Transverse colon (tissue), 4 donors: ENCODE data around the gene SLC11A1. TPM values are rescaled to one million over a fixed set of nuclear protein-coding genes. Genes with fewer than 3 reads are reported as not detected.
A peak's percentile ranks its signal among the peaks of the same experiment; 100 is the strongest.

ENCODE experiments used
- DNase-seq: peaks from one replicate; pipeline ENCODE4 v3.0.0-alpha.2; 2019
- H3K27ac ChIP-seq, 4 donors: fragments of 200-600 bp; sonication (generic); 2 replicates each; pipeline ENCODE4 v1.5.1; 2016 to 2018; ENCODE audit warnings: inconsistent platforms in 4 of 4
- H3K27me3 ChIP-seq: fragments of 200-600 bp; sonication (generic); 2 replicates; pipeline ENCODE4 v1.5.1; 2017; ENCODE audit warnings: inconsistent platforms
- H3K36me3 ChIP-seq, 4 donors: fragments of 200-600 bp; sonication (generic); 2 replicates each; pipeline ENCODE4 v1.5.1; 2017 to 2019; ENCODE audit warnings: inconsistent platforms in 4 of 4
- H3K4me1 ChIP-seq, 4 donors: fragments of 200-600 bp; sonication (generic); 2 replicates each; pipeline ENCODE4 v1.5.1; 2017 to 2020; ENCODE audit warnings: inconsistent platforms in 4 of 4
- H3K4me3 ChIP-seq, 4 donors: fragments of 200-600 bp; sonication (generic); 1 replicate in 1 of 4; 2 replicates in 3 of 4; pipeline versions ENCODE4 v1.5.1 to v1.6.1; 2017 to 2019; ENCODE audit warnings: inconsistent platforms in 4 of 4
- H3K9me3 ChIP-seq, 2 donors: fragments of 200-600 bp; sonication (generic); 2 replicates each; pipeline ENCODE4 v1.5.1; 2017 to 2019; ENCODE audit warnings: inconsistent platforms in 2 of 2
- EP300 ChIP-seq: sonication (generic); formaldehyde crosslinking; IDR thresholded peaks from one replicate; pipeline ENCODE4 v1.6.1; 2017; ENCODE audit warnings: antibody characterized with exemption, low read depth
- POLR2A ChIP-seq: fragments of 450-650 bp; IDR thresholded peaks from one replicate; pipeline ENCODE4 v1.6.1; 2016; ENCODE audit warnings: antibody characterized with exemption, mild to moderate bottlenecking, moderate library complexity
- POLR2AphosphoS5 ChIP-seq, 3 donors: sonication (generic); formaldehyde crosslinking; IDR thresholded peaks; one replicate each; pipeline ENCODE4 v1.6.1; 2016; ENCODE audit warnings: antibody characterized with exemption in 3 of 3
- WGBS, 2 donors: methylation state at CpG; one replicate each; pipeline ENCODE4 v1.1.5; 2018; ENCODE audit warnings: low coverage in 1 of 2; 5-methylcytosine and 5-hydroxymethylcytosine counted together
- in situ Hi-C, 4 donors: fragments of 200-750 bp; cut with MboI; loops; one replicate each; pipeline versions ENCODE4 v1.15.0 to v1.15.1; 2017; ENCODE audit warnings: low sequenced_read_pairs in 3 of 4, low pct_ligation_motif_present in 1 of 4, low pct_unique_long_range_greater_than_20kb in 1 of 4
- intact Hi-C: fragments of 100-400 bp; cut with DNase I; formaldehyde crosslinking; loops from one replicate; pipeline ENCODE4 v1.15.1; 2023; ENCODE audit warnings: low total_unique reads
- total RNA-seq, 4 donors: library from RNA; depleted of rRNA; stranded (reverse); fragments of >200 nt; gene quantifications; one replicate each; pipeline ENCODE4 v1.1.0, GENCODE V29; 2016
- TF ChIP-seq, protein P1 (sequence below), 5 experiments: fragments of 200-600 bp in 3 of 5; fragments of 450-650 bp in 2 of 5; sonication (generic) in 3 of 5; IDR thresholded peaks; 1 replicate in 2 of 5; 2 replicates in 3 of 5; pipeline ENCODE4 v1.5.1; 2016 to 2017; ENCODE audit warnings: antibody characterized with exemption in 5 of 5, inconsistent platforms in 3 of 5, mild to moderate bottlenecking in 2 of 5, moderate library complexity in 1 of 5

The SLC11A1 gene
- total RNA-seq, 4 donors from 2014 or later = 2.6 to 8.4 (median 6.3) TPM

- intact Hi-C loops (no loop called here), in situ Hi-C loops (loop anchor here in 3 of 4 donors (25.0 kb wide), 2 partner anchors 99 to 199 kb away; partner anchors contain the start of gene TMBIM1 (in 2 of the 3))
- peak overlapping the region in 2 of 4 donors; percentile 35 to 51 for H3K4me3 ChIP-seq
- H3K36me3 ChIP-seq = no peaks in the 10 kb centered on the region
- H3K27ac ChIP-seq = peak overlapping the region; percentile 55 to 76 (median 62)
- WGBS, 2 donors = 69% methylated on average over 23 of the region's 23 CpGs; no CpG with 5 or more reads in 1 of the 2 donors
- H3K9me3 ChIP-seq = no peaks in the 10 kb centered on the region
- no peak for TF ChIP-seq EP300
- TF ChIP-seq, protein P1, sequence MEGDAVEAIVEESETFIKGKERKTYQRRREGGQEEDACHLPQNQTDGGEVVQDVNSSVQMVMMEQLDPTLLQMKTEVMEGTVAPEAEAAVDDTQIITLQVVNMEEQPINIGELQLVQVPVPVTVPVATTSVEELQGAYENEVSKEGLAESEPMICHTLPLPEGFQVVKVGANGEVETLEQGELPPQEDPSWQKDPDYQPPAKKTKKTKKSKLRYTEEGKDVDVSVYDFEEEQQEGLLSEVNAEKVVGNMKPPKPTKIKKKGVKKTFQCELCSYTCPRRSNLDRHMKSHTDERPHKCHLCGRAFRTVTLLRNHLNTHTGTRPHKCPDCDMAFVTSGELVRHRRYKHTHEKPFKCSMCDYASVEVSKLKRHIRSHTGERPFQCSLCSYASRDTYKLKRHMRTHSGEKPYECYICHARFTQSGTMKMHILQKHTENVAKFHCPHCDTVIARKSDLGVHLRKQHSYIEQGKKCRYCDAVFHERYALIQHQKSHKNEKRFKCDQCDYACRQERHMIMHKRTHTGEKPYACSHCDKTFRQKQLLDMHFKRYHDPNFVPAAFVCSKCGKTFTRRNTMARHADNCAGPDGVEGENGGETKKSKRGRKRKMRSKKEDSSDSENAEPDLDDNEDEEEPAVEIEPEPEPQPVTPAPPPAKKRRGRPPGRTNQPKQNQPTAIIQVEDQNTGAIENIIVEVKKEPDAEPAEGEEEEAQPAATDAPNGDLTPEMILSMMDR (IDR thresholded peaks at IDR 0.05) = no peak
- no peak for TF ChIP-seq POLR2AphosphoS5 (IDR thresholded peaks at IDR 0.05)
- no peak for TF ChIP-seq POLR2A
- DNase-seq = no peak
- no peaks in the 10 kb centered on the region for H3K27me3 ChIP-seq
- peaks cover 0 to 14% (median 4%) of the 10 kb centered on the region in 4 donors for H3K4me1 ChIP-seq
These were observed 4.7 kb downstream of the SLC11A1 start for GRCh38 chr2:218386505-218387368.

GRCh38 chr2:218387369-218388194 is 5.5 kb downstream of the SLC11A1 start:
- 0 to 14% methylated on average over 4 to 25 of the region's 38 CpGs for WGBS, 2 donors
- Histone ChIP-seq H3K27me3 (no peaks in the 10 kb centered on the region), H3K4me1 (peaks cover 0 to 14% (median 4%) of the 10 kb centered on the region in 4 donors), H3K27ac (peak overlapping the region; percentile 55 to 76 (median 62)), H3K36me3 (no peaks in the 10 kb centered on the region), H3K4me3 (peak overlapping the region in 3 of 4 donors; percentile 21 to 51 (median 35)), H3K9me3 (no peaks in the 10 kb centered on the region)
- in situ Hi-C loops = loop anchor here in 3 of 4 donors (25.0 kb wide), 2 partner anchors 100 to 200 kb away; partner anchors contain the start of gene TMBIM1 (in 2 of the 3)
- intact Hi-C loops = no loop called here
- DNase-seq = peak; percentile 75
- TF ChIP-seq POLR2A (peak; percentile 59), EP300 (no peak), POLR2AphosphoS5 (IDR thresholded peaks at IDR 0.05) (peak in 1 of 3 donors; percentile 39)

DNA sequence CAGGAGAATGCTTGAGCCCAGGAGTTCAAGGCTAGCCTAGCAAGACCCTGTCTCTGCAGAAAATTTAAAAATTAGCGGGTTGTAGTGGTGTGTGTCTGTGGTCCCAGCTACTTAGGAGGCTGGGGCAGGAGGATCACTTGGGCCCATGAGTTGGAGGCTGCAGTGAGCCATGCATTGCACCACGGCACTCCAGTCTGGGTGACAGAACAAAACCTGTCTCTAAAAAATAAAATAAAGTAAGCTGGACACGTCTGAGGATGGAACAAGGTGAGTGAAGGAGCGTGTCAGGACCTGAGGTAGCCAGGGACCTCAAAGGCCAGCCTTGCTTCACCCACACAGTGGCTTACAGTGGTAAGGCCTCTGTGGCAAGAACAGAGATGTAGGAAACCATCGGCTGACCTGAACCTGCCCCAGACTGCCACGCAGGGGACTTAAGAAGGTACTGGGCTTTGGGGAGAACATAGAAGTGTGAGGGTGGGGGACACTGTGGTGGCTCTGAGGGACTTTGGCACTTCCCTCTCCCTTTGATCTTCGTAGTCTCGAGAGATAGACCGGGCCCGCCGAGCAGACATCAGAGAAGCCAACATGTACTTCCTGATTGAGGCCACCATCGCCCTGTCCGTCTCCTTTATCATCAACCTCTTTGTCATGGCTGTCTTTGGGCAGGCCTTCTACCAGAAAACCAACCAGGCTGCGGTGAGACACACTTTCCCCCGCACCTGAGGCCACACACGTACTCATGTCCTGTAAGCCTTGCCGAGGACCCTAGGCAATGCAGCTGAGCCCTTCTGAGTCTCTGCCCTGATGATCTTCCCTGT is 7.5 kb downstream of the SLC11A1 start:
- DNase-seq = no peak
- intact Hi-C loops = no loop called here
- no peaks in the 10 kb centered on the region for H3K27me3 ChIP-seq
- no peak for TF ChIP-seq EP300
- H3K36me3 ChIP-seq = no peaks in the 10 kb centered on the region
- H3K4me3 ChIP-seq = no peak overlapping the region
- H3K4me1 ChIP-seq = peaks cover 0 to 21% (median 4%) of the 10 kb centered on the region in 4 donors
- in situ Hi-C loops = loop anchor here in 3 of 4 donors (10.0 to 25.0 kb wide), 3 partner anchors 95 to 202 kb away; partner anchors contain the start of gene TMBIM1 (in 3 of the 3)
- no peaks in the 10 kb centered on the region for H3K9me3 ChIP-seq
- WGBS, 2 donors = 92% methylated on average over 17 of the region's 17 CpGs; no CpG with 5 or more reads in 1 of the 2 donors
- no peak overlapping the region for H3K27ac ChIP-seq

DNA sequence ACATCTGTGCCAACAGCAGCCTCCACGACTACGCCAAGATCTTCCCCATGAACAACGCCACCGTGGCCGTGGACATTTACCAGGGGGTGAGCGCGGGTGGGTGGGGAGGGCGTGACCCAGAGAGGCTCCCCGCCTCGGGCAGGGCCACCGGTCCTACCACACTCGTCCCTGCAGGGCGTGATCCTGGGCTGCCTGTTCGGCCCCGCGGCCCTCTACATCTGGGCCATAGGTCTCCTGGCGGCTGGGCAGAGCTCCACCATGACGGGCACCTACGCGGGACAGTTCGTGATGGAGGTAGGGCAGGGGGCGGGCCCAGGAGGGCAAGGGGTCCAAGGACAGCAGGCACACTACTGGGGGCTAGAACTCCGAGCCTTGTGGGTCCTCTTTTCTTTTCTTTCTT is 9.1 kb downstream of the SLC11A1 start:
- no peaks in the 10 kb centered on the region for H3K36me3 ChIP-seq
- TF ChIP-seq EP300 = no peak
- TF ChIP-seq POLR2A = no peak
- TF ChIP-seq, protein P1 (IDR thresholded peaks at IDR 0.05) = no peak
- no peak for TF ChIP-seq POLR2AphosphoS5 (IDR thresholded peaks at IDR 0.05)
- H3K4me1 ChIP-seq = peaks cover 3 to 32% (median 12%) of the 10 kb centered on the region in 4 donors
- intact Hi-C loops = no loop called here
- 91 to 92% methylated on average over 11 to 23 of the region's 23 CpGs for WGBS, 2 donors
- no peak for DNase-seq
- no peak overlapping the region for H3K27ac ChIP-seq
- H3K4me3 ChIP-seq = no peak overlapping the region
- H3K27me3 ChIP-seq = no peaks in the 10 kb centered on the region
- no peaks in the 10 kb centered on the region for H3K9me3 ChIP-seq
- in situ Hi-C loops = loop anchor here in 3 of 4 donors (10.0 to 25.0 kb wide), 3 partner anchors 96 to 204 kb away; partner anchors contain the start of gene TMBIM1 (in 3 of the 3)
